HG03460 (cell line): ENCODE measurements around the gene AKR1B15.
"Not testable (repeated sequence)": the region's sequence is repeated elsewhere in the genome, so short reads cannot be mapped to it uniquely, and the experiment has no call there.

ENCODE experiments used
- ATAC-seq: cut with Tn5 transposase; IDR thresholded peaks from one replicate; pipeline ENCODE4 v1.9.1; 2021; ENCODE audit not compliant: unreplicated experiment

AKR1B15 gene

DNA sequence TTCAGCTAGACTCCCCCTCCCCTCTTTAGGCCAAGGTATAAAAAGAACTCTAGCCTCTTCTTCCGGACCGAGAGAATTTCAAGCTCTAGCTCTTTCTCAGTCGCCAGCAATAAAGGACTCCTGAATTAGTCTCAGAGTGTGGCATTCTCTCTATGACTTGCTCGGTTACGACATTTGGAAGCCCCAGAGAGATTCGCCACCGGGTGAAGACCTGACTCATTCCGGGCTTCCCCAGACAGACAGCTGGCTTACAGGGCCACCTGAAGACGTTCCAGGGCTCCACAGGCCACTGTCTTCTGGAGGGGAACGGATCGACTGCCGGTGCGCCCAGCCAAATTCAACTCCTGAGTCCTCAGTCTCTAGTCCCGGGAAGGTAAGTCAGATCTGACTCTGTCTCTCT, at the start of gene AKR1B15:
AKR1B15 (plus strand) TSS at position 234 of the 400 bp plus-strand sequence. CDS start 15,510 bp downstream, outside the sequence.
- peak; percentile 81 for ATAC-seq

DNA sequence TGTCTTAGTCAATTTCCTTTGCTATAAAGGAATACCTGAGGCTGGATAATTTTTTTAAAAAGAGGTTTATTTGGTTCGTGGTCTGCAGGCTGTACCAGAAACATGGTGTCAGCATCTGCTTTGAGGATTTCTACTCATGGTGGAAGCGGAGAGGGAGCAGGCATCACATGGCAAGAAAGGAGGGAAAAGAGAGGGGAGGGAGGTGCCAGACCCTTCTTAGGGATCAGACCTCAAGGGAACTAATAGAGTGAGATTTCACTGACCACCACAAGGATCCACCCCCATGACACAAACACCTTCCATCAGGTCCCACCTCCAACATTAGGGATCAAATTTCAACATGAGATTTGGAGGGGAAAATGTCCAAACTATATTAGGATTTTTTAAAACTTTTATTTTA, 48.5 kb upstream of the AKR1B15 start:
- no peak for ATAC-seq

DNA sequence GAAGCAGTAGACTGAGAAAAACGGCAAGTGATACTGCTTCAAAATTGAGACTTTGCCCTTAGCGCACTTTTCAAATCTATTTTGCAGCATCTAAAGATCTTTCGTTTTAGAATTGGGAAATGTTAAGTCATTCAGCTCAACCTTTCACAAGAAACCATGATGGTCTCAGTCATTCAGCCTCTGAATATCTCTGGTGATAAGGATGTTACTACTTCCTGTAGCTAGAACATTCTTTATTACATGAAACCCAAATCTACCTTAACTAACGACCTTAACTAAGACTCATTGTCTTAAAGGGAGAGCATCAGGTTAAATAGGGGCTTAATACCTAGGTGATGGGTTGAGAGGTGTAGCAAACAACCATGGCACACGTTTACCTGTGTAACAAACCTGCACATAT, 47.9 kb upstream of the AKR1B15 start:
- ATAC-seq: no peak

DNA sequence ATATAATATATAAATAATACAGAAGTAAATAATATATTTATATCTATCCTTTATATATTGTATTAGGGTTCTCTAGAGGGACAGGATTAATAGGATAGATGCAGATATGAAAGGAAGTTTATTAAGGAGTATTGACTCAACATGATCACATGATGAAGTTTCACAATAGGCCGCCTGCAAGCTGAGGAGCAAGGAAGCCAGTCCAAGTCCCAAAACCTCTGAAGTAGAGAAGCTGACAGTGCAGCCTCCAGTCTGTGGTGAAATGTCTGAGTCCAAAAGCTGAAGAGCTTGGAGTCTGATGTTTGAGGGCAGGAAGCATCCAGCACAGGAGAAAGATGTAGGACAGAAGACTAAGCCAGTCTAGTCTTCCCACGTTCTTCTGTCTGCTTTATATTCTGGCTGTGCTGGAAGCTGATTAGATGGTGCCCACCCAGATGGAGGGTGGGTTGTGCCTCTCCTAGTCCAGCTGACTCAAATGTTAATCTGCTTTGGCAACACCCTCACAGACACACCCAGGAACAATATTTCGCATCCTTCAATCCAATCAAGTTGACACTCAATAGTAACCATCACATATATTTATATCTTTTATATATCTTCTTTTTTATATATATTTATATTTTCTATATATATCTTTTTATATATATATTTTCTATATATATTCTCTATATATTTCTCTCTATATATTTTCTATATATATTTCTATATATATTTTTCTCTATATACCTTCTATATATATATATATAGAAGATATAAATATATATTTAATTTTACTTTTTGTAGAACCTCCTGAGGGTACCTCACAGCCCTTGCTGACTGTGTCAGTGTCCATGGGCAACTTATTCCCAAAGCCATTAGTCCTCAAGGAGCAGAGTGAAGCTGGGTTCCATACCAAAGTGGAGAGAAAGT, 46.2 kb upstream of the AKR1B15 start:
- ATAC-seq: no peak

DNA sequence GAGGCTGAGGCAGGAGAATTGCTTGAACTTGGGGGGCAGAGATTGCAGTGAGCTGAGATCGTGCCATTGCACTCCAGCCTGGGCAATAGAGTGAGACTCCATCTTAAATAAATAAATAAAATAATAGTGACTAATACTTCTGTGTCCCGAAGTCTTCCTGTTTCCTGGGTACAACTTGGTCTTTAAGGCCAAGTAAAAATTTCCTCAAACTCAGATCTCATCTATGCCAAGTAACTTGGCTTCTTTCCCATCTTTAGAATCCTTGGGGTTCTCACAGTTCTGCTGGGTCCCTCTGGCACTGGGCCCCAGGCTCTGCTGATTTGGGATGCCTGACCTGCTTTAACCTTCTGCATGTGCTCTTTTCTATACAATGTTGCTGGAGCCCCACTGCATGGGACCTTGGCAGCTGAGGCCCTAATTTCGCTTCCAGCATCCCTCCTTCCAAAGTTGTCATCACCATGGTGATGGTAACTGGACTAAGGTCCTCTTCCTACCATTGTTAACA, 44.2 kb upstream of the AKR1B15 start:
- ATAC-seq: no peak

DNA sequence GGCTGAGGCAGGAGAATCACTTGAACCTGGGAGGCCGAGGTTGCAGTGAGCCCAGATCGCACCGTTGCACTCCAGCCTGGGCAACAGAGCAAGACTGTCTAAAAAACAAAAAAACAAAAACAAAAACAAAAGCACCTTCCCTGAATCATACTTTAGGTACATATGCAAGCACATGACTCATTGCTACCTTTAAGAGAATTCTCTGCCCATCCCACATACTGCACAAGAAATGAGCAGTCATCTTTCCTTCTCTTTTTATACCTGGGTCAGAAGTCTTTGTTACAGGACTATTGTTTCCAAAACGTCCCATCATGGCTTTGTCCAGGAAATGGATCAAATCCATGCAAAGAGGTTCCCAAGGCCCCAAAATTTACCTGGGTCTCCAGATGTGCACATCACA, 43.1 kb upstream of the AKR1B15 start:
- ATAC-seq: no peak

DNA sequence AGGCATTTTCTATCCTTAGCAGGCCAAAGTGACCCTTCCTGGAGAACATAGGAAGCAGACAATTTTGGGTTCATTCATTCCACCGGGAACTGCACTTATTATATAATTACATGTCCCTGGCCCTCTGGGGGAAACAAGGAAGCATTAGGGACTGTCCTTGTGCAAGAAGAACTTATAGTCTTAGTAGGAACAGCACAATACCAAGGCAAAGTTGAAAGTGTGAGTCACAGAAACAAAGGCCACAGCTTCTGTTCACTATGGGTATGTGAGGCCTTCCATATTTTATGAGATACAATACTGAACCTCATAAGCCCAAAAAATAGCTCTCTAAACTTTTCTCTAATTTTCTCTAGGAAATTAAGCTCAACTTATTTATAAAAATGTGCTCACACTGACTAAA, 39.9 kb upstream of the AKR1B15 start:
- no peak for ATAC-seq

DNA sequence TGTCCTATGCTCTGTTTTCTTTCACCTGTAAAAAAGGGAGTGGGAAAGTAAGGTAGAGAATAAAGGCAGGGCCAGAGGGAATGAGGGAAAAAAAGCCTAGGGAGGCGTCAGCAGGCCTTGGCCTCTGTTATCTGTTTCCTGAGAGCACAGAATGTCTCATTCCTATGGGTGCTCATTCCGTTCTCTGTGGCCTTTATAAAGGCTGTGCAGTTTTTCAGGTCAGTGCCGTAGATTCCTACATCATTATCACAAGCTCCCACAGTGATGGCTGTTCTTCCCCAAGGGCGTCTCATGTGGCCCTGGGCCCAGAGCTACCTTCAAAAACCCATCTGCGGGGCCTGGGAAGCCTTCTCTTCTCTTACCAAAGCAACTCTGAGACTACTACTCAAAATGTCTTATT, 38.3 kb upstream of the AKR1B15 start:
- no peak for ATAC-seq

DNA sequence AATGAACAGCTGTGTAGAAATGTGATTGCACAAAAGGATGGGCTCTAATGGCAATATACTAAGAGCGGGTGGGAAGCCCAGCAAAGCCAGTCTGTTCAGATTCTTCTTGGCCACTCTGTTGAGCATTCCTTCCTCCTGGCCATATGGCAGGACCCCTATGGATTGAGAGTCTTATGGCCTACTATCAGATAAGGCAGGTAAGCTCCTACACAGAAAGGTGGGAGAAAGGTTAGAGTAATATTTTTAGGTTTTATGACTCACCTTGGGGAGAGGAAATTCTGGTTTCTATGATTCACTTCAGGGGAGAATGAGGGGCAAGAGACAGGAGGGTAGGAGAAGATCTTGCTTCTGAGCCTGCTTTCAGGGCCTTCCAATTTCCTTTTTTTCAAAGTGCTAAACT, 36.6 kb upstream of the AKR1B15 start:
- ATAC-seq: no peak

DNA sequence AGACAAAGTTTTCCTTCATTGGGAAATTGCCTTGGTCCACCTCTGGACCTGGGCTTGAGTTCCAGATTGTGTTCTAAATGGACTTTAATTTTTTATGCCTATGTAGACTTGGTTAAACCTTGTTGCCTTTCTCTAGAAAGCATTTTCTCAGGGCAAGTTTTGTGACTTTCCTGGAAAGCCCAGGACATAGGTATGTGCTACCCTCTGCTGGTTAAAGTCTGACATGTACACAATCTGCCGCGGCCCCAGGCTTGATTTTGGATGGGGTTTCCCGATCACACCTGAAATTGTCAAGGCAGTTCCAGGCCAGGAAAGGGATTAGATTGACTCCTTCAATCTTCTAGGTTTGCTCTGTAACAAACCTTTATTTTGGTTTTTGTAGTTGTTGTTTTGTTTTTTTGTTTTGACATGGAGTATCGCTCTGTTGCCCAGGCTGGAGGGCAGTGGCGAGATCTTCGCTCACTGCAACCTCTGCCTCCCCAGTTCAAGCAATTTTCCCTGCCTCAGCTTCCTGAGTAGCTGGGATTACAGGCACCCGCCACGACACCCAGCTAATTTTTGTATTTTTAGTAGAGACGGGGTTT, 35.6 kb upstream of the AKR1B15 start:
- ATAC-seq: no peak

DNA sequence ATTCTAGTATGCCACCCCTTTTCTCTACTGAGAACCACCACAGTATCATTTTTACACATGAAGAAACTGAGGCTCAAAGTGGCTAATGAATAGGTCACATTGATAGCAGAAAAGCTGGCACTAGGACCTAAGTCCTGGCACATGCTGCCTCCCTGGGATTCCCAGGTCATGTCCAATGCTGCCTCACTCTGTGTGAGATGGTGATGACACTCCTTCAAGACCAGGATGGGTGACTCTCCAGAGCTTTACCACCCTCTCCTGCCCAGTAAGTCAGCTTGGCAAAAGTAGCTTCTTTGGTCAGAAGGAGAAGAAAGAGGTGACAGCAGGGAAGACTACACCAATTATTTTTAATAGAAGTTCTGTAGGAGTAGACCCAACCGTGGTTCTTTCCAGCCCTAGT, 34.8 kb upstream of the AKR1B15 start:
- no peak for ATAC-seq

DNA sequence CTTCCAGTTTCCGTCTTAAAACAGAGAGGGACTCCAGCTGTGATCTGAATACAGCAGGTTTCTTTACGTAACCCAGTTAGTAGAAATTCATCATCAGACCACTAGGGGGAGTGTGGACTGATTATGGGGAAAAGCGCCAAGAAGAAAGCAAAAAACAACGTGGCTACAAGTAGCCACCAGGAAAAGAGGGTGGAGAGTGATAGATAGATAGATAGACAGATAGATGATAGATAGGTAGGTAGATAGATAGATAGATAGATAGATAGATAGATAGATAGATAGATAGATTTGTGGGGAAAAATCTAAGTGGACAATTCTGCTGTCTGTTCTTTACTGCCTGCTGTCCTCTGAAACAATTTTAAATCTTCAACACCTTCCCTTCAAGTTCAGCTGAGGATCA, 34.2 kb upstream of the AKR1B15 start:
- ATAC-seq: no peak

DNA sequence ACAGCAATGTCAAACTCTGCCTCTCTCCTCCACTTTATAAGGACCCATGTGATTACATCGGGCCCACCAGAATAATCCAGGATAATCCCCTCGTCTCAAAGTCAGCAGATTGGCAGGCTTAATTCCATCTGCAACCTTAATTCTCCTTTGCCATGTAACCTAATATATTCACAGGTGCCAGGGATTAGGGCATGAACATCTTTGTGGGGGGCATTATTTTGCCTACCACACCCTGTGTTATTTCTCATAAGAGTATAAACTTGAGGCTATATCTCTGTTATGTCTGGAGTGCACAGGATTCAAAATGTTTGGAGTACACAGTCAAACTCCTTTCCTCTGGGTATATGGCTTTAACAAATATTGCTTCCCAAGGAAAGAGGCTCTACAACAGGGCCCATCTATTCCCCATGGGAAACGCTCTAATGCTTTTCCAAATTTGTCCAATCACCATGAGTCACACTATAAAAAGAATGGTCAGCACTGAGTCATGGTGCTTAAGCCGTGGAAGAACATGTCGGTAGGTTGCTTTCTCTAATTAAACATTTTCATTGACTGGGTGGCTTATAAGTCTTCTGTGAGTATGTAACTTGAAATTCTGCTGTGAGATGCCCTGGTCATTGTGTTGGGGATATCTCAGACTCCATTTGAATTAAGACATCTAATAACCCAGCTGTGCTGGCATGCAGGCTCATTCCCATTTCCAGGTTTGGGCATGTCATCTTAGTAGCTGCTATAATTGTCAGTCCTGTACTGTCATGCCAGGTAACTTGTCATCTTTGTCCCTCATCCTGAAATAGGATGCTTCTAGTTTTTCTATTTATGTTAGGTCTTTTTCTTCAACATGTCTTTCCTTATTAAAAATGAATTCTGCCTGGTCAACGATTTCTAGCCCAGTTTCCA, 33.1 kb upstream of the AKR1B15 start:
- no peak for ATAC-seq

DNA sequence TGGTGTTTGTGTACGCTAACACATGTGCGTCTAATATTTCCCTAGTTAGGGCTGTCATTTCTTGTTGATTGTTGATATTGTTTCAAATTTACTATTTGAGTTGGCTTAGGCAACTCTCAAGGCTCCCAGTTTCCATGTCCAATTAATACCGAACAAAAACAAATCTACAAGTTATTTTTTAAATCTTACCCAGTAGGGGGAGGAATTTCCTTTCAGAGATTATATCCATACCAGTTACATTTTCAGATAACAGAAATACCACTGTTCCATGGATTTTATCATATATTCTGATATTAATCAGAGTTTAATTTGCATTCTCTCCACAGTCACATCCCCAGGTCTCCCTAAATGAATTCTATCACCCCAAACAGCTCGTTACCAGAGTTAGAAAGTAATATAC, 28.8 kb upstream of the AKR1B15 start:
- no peak for ATAC-seq

DNA sequence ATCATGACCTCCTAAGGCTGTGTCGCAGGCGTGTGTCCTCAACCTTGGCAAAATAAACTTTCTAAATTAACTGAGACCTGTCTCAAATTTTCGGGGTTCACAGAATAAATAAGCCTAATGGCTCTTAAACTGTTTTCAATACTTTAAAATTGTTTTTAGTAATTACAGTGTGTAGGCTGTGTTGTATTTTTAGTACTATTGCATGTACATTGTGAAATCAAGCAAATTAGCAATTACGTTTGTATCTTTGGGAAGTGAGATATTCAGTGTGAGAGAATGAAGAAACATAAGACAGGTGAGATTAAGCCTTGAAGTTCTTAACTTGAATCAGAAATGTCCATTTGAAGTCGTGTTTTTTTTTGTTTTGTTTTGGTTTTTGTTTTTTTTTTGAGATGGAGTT, 26.3 kb upstream of the AKR1B15 start:
- no peak for ATAC-seq

DNA sequence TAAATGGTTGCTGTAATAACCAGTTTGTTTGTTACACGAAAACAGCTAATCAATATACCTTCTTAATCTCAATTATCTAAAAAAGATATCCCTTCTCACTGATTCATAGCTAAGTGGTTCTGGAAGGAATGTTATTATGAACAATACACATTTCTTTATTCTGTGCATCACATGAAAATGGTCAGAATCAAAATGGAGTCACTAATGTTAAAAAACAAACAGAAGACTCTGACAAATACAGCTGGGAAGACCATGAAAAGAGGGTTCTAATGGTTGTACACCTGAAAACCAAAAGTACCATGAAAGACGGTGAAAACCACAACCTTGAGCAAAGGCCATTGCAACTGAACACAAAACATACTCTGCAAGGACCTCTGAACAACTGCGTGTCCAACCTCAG, 23.5 kb upstream of the AKR1B15 start:
- ATAC-seq: not testable (repeated sequence)

DNA sequence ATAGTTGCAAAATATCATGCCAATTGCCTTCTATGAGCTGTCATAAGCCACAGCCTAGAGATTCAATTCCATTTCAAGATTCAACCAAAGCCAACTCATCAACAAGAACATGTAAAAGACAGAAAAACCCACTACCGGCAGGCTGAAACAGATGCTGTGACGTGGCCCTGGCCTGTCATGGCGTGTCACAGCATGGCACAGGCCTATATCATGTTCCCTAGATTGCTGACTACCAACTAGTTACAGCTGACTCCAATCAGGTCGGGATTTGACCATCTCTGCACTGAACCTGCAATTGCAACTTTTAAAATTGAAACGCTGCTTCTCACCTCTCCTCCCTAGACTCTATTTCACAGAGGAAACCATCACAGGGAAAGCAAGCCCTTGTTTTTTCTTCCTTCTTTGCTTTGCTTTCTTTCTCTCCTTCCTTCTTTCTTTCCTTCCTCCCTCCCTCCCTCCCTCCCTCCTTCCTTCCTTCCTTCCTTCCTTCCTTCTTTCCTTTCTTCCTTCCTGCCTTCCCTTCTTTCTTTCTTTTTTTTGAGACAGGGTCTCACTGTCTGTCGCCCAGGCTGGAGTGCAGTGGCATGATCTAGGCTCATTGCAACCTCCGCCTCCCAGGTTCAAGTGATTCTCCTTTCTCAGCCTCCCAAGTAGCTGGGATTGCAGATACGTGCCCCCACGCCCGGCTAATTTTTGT, 22.2 kb upstream of the AKR1B15 start:
- not testable (repeated sequence) for ATAC-seq

DNA sequence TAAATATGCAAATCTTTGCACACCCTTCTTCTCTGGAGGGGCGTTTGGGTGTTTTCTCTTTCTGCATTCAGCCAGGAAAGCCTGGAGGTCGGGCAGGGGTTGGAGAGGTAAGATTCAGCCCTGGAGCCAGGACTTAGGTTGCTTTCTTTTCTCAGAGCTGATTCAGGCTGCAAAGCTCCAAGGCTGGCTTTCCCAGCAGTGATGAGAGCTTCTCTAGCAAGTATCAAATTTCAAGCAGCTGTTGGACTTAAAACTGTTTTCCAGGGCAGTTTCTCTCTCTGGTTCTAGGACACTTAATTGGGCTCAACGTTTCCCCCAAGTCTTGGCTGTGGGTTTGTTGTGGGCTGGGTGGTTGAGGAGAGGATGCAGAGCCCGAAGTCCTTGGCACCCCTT, 20.9 kb upstream of the AKR1B15 start:
- no peak for ATAC-seq

DNA sequence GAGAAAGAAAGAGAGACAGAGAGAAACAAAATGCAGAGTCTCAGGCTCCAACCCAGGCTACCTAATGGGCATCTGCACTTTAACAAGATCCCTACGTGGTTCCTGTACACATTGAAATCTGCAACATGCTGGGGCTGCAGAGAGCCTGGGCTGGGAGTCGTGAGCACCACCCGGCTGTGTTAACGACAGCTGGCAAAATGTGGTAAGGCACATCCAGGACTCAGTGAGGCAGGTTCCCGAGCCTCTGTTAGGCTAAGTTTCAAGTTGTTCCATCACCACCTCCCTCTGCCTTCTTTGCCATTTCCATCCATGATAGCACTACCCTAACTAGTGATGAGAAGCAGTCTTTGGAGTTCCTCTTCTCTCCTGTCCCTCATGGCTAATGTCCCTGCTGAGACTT, 20.2 kb upstream of the AKR1B15 start:
- no peak for ATAC-seq

DNA sequence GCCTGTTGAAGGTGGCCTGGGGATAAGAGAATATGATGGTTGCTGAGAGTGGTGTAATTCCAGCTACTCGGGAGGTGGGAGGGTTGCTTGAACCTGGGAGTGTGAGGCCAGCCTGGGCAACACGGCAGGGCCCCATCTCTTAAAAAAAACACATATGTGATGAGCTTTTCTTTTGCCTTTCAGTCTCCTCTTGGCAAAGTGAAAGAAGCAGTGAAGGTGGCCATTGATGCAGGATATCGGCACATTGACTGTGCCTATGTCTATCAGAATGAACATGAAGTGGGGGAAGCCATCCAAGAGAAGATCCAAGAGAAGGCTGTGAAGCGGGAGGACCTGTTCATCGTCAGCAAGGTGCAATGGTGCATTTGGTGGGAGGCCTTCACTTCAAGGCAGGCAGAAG, 18.4 kb upstream of the AKR1B15 start:
- ATAC-seq: no peak
